Keratinocyte (primary cell): ENCODE measurements around the gene ABCC4. TPM values are rescaled to one million over a fixed set of nuclear protein-coding genes. Genes with fewer than 3 reads are reported as not detected.
"Not testable (repeated sequence)": the region's sequence is repeated elsewhere in the genome, so short reads cannot be mapped to it uniquely, and the experiment has no call there.

Experiments
- DNase-seq: peaks from one replicate; pipeline ENCODE4 v3.0.0-alpha.2; 2011; ENCODE audit warnings: low read depth, missing footprints, low spot score
- FAIRE-seq: peaks from 2 replicates; lab custom pipeline; 2011; peaks lifted over from hg19 to GRCh38; lab: Jason Lieb, UNC
- H2AFZ ChIP-seq: 2 replicates; pipeline ENCODE4 v1.6.0; 2012; ENCODE audit warnings: low read length, control low read depth, inconsistent platforms; ENCODE audit not compliant: control insufficient read depth
- H3K27ac ChIP-seq: 2 replicates; pipeline ENCODE4 v1.5.1; 2011; ENCODE audit warnings: low read length; ENCODE audit not compliant: control insufficient read depth, insufficient read depth
- H3K27me3 ChIP-seq: 3 replicates; pipeline ENCODE4 v1.6.0; 2011; ENCODE audit warnings: low read length; ENCODE audit not compliant: control insufficient read depth, insufficient read depth; ENCODE audit errors: extremely low read depth
- H3K36me3 ChIP-seq, 2 experiments: 2 replicates in 1 of 2; 3 replicates in 1 of 2; pipeline ENCODE4 v1.5.1; 2011; ENCODE audit warnings: low read length in 2 of 2, mild to moderate bottlenecking in 1 of 2; ENCODE audit not compliant: control insufficient read depth in 2 of 2, insufficient read depth in 2 of 2; ENCODE audit errors: extremely low read depth in 1 of 2
- H3K4me1 ChIP-seq: 3 replicates; pipeline ENCODE4 v1.5.1; 2011; ENCODE audit warnings: low read length; ENCODE audit not compliant: control insufficient read depth, insufficient read depth; ENCODE audit errors: extremely low read depth
- H3K4me2 ChIP-seq: 3 replicates; pipeline ENCODE4 v1.6.0; 2011; ENCODE audit warnings: low read depth, low read length; ENCODE audit not compliant: control insufficient read depth, insufficient read depth; ENCODE audit errors: extremely low read depth
- H3K4me3 ChIP-seq, 3 experiments: fragments of 200-600 bp in 1 of 3; sonication (generic) in 1 of 3; 2 replicates in 2 of 3; 3 replicates in 1 of 3; pipeline ENCODE4 v1.5.1; 2011 to 2016; ENCODE audit warnings: low read length in 3 of 3, mild to moderate bottlenecking in 3 of 3, control low read depth in 2 of 3, inconsistent platforms in 1 of 3, low read depth in 1 of 3, mixed read lengths in 1 of 3, mixed run types in 1 of 3, moderate library complexity in 1 of 3; ENCODE audit not compliant: control insufficient read depth in 2 of 3, insufficient read depth in 2 of 3; ENCODE audit errors: extremely low read depth in 1 of 3
- H3K79me2 ChIP-seq: 2 replicates; pipeline ENCODE4 v1.6.0; 2012; ENCODE audit warnings: low read length; ENCODE audit not compliant: control insufficient read depth, insufficient read depth
- H3K9ac ChIP-seq: 3 replicates; pipeline ENCODE4 v1.6.0; 2011; ENCODE audit warnings: low read length; ENCODE audit not compliant: control insufficient read depth, insufficient read depth; ENCODE audit errors: extremely low read depth
- H3K9me1 ChIP-seq: 3 replicates; pipeline ENCODE4 v1.6.0; 2011; ENCODE audit warnings: low read length; ENCODE audit not compliant: control insufficient read depth, insufficient read depth; ENCODE audit errors: extremely low read depth
- H3K9me3 ChIP-seq: 2 replicates; pipeline ENCODE4 v1.5.1; 2012; ENCODE audit warnings: low read depth, low read length; ENCODE audit not compliant: control insufficient read depth
- H4K20me1 ChIP-seq: 3 replicates; pipeline ENCODE4 v1.6.0; 2011; ENCODE audit warnings: low read length; ENCODE audit not compliant: control insufficient read depth, insufficient read depth; ENCODE audit errors: extremely low read depth
- EZH2 ChIP-seq: IDR thresholded peaks from one replicate; pipeline ENCODE4 v1.6.1; 2012; ENCODE audit warnings: inconsistent platforms, mild to moderate bottlenecking, low read length, moderate library complexity
- dilution Hi-C: fragments of 300-500 bp; cut with MboI; formaldehyde crosslinking; loops from one replicate; pipeline ENCODE4 v1.7.0; 2020; ENCODE audit warnings: low sequenced_read_pairs; ENCODE audit not compliant: extremely low pct_ligation_motif_present
- polyA plus RNA-seq, 5 experiments: library from polyadenylated mRNA; depleted of rRNA in 3 of 5; stranded (reverse) in 3 of 5; stranded (forward) in 1 of 5; unstranded in 1 of 5; fragments of >200 nt; gene quantifications; 1 replicate in 1 of 5; 2 replicates in 3 of 5; 3 replicates in 1 of 5; pipeline versions ENCODE4 v1.2.1 to v1.2.3, GENCODE V29; 2011 to 2012; ENCODE audit warnings: missing spikeins in 2 of 5, low read depth in 1 of 5, low replicate concordance in 1 of 5
- TF ChIP-seq, protein P1 (sequence below), 3 experiments: IDR thresholded peaks in 1 of 3; conservative IDR thresholded peaks in 1 of 3; optimal IDR thresholded peaks in 1 of 3; 2 replicates in 2 of 3; 3 replicates in 1 of 3; pipeline versions ENCODE3 to v1.5.1; 2011; ENCODE audit warnings: low read length in 3 of 3, mild to moderate bottlenecking in 3 of 3, moderate library complexity in 2 of 3, control low read depth in 1 of 3, inconsistent platforms in 1 of 3; ENCODE audit not compliant: insufficient read depth in 2 of 3; ENCODE audit errors: extremely low read depth in 1 of 3

Gene ABCC4
- polyA plus RNA-seq, 1 donor (not counting 4 experiments of a cell fraction or from before 2014, with no cell fraction given): 13.8 TPM

DNA sequence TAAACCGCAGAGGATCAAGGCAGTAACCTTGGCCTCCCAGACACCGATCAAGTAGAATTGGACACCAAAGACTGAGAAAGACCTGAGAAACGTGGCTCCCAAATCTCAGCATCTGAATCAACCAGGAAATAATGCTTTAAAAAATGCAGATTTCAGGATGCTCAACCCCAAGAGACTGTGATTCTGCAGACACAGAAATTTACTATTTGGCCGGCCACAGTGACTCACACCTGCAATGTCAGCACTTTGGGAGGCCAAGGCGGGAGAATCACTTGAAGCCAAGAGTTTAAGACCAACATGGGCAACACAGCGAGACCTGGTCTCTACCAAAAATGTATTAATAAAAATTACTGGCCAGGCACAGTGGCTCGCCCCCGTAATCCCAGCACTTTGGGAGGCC lies 6.2 kb downstream of the ABCC4 start:
- peaks cover 0 to 1% of the 10 kb centered on the region in 2 experiments for H3K36me3 ChIP-seq
- dilution Hi-C loops: no loop called here
- peaks cover 49% of the 10 kb centered on the region for H3K79me2 ChIP-seq
- no peak overlapping the region for H3K27ac ChIP-seq
- H3K9me3 ChIP-seq: no peaks in the 10 kb centered on the region
- no peak for DNase-seq
- H2AFZ ChIP-seq: no peak overlapping the region
- peaks cover 6% of the 10 kb centered on the region for H3K4me1 ChIP-seq
- H3K4me3 ChIP-seq: no peak overlapping the region
- H3K9ac ChIP-seq: no peak overlapping the region
- TF ChIP-seq EZH2: no peak
- TF ChIP-seq, protein P1, sequence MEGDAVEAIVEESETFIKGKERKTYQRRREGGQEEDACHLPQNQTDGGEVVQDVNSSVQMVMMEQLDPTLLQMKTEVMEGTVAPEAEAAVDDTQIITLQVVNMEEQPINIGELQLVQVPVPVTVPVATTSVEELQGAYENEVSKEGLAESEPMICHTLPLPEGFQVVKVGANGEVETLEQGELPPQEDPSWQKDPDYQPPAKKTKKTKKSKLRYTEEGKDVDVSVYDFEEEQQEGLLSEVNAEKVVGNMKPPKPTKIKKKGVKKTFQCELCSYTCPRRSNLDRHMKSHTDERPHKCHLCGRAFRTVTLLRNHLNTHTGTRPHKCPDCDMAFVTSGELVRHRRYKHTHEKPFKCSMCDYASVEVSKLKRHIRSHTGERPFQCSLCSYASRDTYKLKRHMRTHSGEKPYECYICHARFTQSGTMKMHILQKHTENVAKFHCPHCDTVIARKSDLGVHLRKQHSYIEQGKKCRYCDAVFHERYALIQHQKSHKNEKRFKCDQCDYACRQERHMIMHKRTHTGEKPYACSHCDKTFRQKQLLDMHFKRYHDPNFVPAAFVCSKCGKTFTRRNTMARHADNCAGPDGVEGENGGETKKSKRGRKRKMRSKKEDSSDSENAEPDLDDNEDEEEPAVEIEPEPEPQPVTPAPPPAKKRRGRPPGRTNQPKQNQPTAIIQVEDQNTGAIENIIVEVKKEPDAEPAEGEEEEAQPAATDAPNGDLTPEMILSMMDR (optimal IDR thresholded peaks at IDR 0.05 in 1 of 3, IDR thresholded peaks at IDR 0.05 in 1 of 3, conservative IDR thresholded peaks at IDR 0.05 in 1 of 3; ENCODE audit: extremely low read depth in 1 of 3, insufficient read depth in 2 of 3, low read length in 3 of 3): no peak
- H3K27me3 ChIP-seq: no peaks in the 10 kb centered on the region
- H3K9me1 ChIP-seq: no peaks in the 10 kb centered on the region
- no peaks in the 10 kb centered on the region for H4K20me1 ChIP-seq
- no peak for FAIRE-seq
- H3K4me2 ChIP-seq: no peak overlapping the region

GRCh38 chr13:95292622-95293021 lies 8.6 kb downstream of the ABCC4 start:
- Histone ChIP-seq H3K4me1 (no peaks in the 10 kb centered on the region), H2AFZ (no peak overlapping the region), H3K4me2 (no peak overlapping the region), H3K36me3 (no peaks in the 10 kb centered on the region), H3K9me3 (no peaks in the 10 kb centered on the region), H4K20me1 (no peaks in the 10 kb centered on the region), H3K9ac (no peak overlapping the region), H3K9me1 (no peaks in the 10 kb centered on the region), H3K27ac (no peak overlapping the region), H3K27me3 (no peaks in the 10 kb centered on the region), H3K4me3 (no peak overlapping the region), H3K79me2 (peaks cover 35% of the 10 kb centered on the region)
- no peak for DNase-seq
- TF ChIP-seq, protein P1 (optimal IDR thresholded peaks at IDR 0.05 in 1 of 3, IDR thresholded peaks at IDR 0.05 in 1 of 3, conservative IDR thresholded peaks at IDR 0.05 in 1 of 3; ENCODE audit: extremely low read depth in 1 of 3, insufficient read depth in 2 of 3, low read length in 3 of 3): no peak
- TF ChIP-seq EZH2: no peak
- dilution Hi-C loops: no loop called here
- FAIRE-seq: no peak

GRCh38 chr13:95289901-95290300 lies 11.3 kb downstream of the ABCC4 start:
- H3K4me3 ChIP-seq, H3K9me3 ChIP-seq, dilution Hi-C loops, H3K27me3 ChIP-seq, H3K9me1 ChIP-seq, H3K27ac ChIP-seq, H3K9ac ChIP-seq, H3K4me2 ChIP-seq, FAIRE-seq, H2AFZ ChIP-seq, H3K4me1 ChIP-seq, H4K20me1 ChIP-seq, H3K36me3 ChIP-seq, DNase-seq: not testable (repeated sequence)
- H3K79me2 ChIP-seq: peaks cover 21% of the 10 kb centered on the region
